K562 (cell line): ENCODE measurements around the gene FBXO48. TPM values are rescaled to one million over a fixed set of nuclear protein-coding genes. Genes with fewer than 3 reads are reported as not detected.

ENCODE experiments used
- ATAC-seq: fragments of 200-7000 bp; cut with Tn5 transposase; 3 replicates; pipeline ENCODE4 v1.9.1; 2020; ENCODE audit warnings: moderate library complexity
- BruUV-seq: library from RNA; stranded (reverse); fragments of 400-500 nt; replicated peaks from 2 replicates; lab custom pipeline; 2021; lab: Mats Ljungman, UMichigan
- CTCF ChIA-PET: fragments of 300-600 bp; formaldehyde crosslinking; extraction: SDS; loops from one replicate; lab custom pipeline; 2021; ENCODE audit warnings: low intra/inter-chr PET ratio; lab: Yijun Ruan, JAX
- POLR2A ChIA-PET: fragments of 300-600, 350-650 bp; sonication (Branson Sonifier 250); formaldehyde crosslinking; extraction: SDS; loops from one replicate; lab custom pipeline; 2021; ENCODE audit warnings: antibody characterized with exemption, inconsistent platforms; lab: Yijun Ruan, JAX
- DNase-seq, 4 experiments: peaks; one replicate each; pipeline versions ENCODE4 v3.0.0 to v3.0.0-alpha.2; 2011 to 2018; ENCODE audit warnings: low spot score in 3 of 4, mixed read lengths in 3 of 4; ENCODE audit errors: extremely low read depth in 1 of 4
- FAIRE-seq: peaks from 2 replicates; lab custom pipeline; 2011; peaks lifted over from hg19 to GRCh38; lab: Jason Lieb, UNC
- H2AFZ ChIP-seq: 2 replicates; pipeline ENCODE4 v1.6.0; 2011; ENCODE audit warnings: low read depth, low read length, control low read depth, inconsistent platforms
- H3K27ac ChIP-seq: fragments of 200-600 bp; 3 replicates; pipeline ENCODE4 v1.8.0; 2011; ENCODE audit warnings: low read depth, mild to moderate bottlenecking, control low read depth, inconsistent platforms, low read length, moderate library complexity, mixed read lengths; ENCODE audit errors: extremely low read depth
- H3K27me3 ChIP-seq, 2 experiments: fragments of 300-600 bp in 1 of 2; 2 replicates in 1 of 2; 3 replicates in 1 of 2; pipeline versions ENCODE4 v1.6.0 to v1.8.0; 2011; ENCODE audit warnings: inconsistent platforms in 2 of 2, low read length in 2 of 2, mild to moderate bottlenecking in 1 of 2, mixed read lengths in 1 of 2, moderate library complexity in 1 of 2; ENCODE audit not compliant: control insufficient read depth in 2 of 2, insufficient read depth in 2 of 2
- H3K36me3 ChIP-seq: fragments of 300-600 bp; 3 replicates; pipeline ENCODE4 v1.8.0; 2011; ENCODE audit warnings: mild to moderate bottlenecking, low read length, inconsistent platforms; ENCODE audit not compliant: control insufficient read depth, insufficient read depth
- H3K4me1 ChIP-seq, 2 experiments: fragments of 200-600 bp in 1 of 2; replicated peaks in 1 of 2; 2 replicates in 1 of 2; 3 replicates in 1 of 2; pipeline versions ENCODE4 v1.5.1 to v1.8.0; 2011; ENCODE audit warnings: inconsistent platforms in 2 of 2, low read length in 2 of 2, mild to moderate bottlenecking in 1 of 2, mixed read lengths in 1 of 2, moderate library complexity in 1 of 2; ENCODE audit not compliant: control insufficient read depth in 2 of 2, insufficient read depth in 2 of 2
- H3K4me2 ChIP-seq: 2 replicates; pipeline ENCODE4 v1.6.1; 2011; ENCODE audit warnings: low read length, control low read depth, inconsistent platforms, mixed read lengths; ENCODE audit not compliant: insufficient read depth
- H3K4me3 ChIP-seq: fragments of 200-600 bp; sonication (generic), shearing (Covaris generic); 2 replicates; pipeline ENCODE4 v1.5.1; 2016; ENCODE audit warnings: control low read depth, inconsistent platforms
- H3K79me2 ChIP-seq: fragments of 200-600 bp; 3 replicates; pipeline ENCODE4 v1.8.0; 2011; ENCODE audit warnings: low read length, inconsistent platforms; ENCODE audit not compliant: control insufficient read depth, insufficient read depth
- H3K9ac ChIP-seq, 2 experiments: 2 replicates each; pipeline versions ENCODE4 v1.6.0 to v1.6.1; 2011; ENCODE audit warnings: low read depth in 2 of 2, low read length in 2 of 2, control low read depth in 1 of 2, inconsistent platforms in 1 of 2, mild to moderate bottlenecking in 1 of 2, mixed read lengths in 1 of 2; ENCODE audit not compliant: insufficient read depth in 1 of 2
- H3K9me1 ChIP-seq: one replicate; pipeline ENCODE4 v1.6.0; 2011; ENCODE audit warnings: inconsistent platforms, mild to moderate bottlenecking, low read length, moderate library complexity; ENCODE audit not compliant: control insufficient read depth, insufficient read depth
- H3K9me3 ChIP-seq: replicated peaks from 2 replicates; pipeline ENCODE4 v1.5.1; 2011; ENCODE audit warnings: low read depth, low read length, inconsistent platforms; ENCODE audit not compliant: control insufficient read depth, insufficient read depth
- H4K20me1 ChIP-seq: replicated peaks from 2 replicates; pipeline ENCODE4 v1.6.1; 2011; ENCODE audit warnings: low read length, inconsistent platforms, mixed read lengths; ENCODE audit not compliant: control insufficient read depth, insufficient read depth
- ADNP ChIP-seq: fragments of 200-800 bp; sonication (Bioruptor generic); IDR thresholded peaks from 2 replicates; pipeline ENCODE4 v1.6.1; 2016; ENCODE audit warnings: missing genetic modification characterization, missing compliant biosample characterization
- CBX5 ChIP-seq: IDR thresholded peaks from 2 replicates; pipeline ENCODE4 v1.6.1; 2014; ENCODE audit warnings: low read depth, borderline replicate concordance
- ELF2 ChIP-seq: fragments of 250-450 bp; sonication (Bioruptor Pico); IDR thresholded peaks from 2 replicates; pipeline ENCODE4 v1.5.0; 2021; ENCODE audit warnings: mild to moderate bottlenecking
- FUS ChIP-seq: fragments of 200-400 bp; formaldehyde crosslinking; optimal IDR thresholded peaks from 2 replicates; pipeline ENCODE3; 2017; ENCODE audit warnings: low read depth, low read length
- HEY1 ChIP-seq: fragments of 250-450 bp; sonication (Bioruptor Pico); IDR thresholded peaks from 2 replicates; pipeline ENCODE4 v1.5.0; 2020; ENCODE audit warnings: mild to moderate bottlenecking, moderate library complexity, borderline replicate concordance
- HNRNPL ChIP-seq: fragments of 200-400 bp; formaldehyde crosslinking; IDR thresholded peaks from 2 replicates; pipeline ENCODE4 v1.6.1; 2017; ENCODE audit warnings: low read depth, mild to moderate bottlenecking, low read length
- IFI16 ChIP-seq: fragments of 250-450 bp; sonication (Bioruptor Pico); IDR thresholded peaks from 2 replicates; pipeline ENCODE4 v2.1.2; 2022; ENCODE audit warnings: mild to moderate bottlenecking, inconsistent platforms
- JUN ChIP-seq, 2 experiments: sonication (generic) in 1 of 2; formaldehyde crosslinking in 1 of 2; IDR thresholded peaks; 2 replicates each; pipeline versions ENCODE4 v1.6.1 to v1.8.0; 2012 to 2022; ENCODE audit warnings: borderline replicate concordance in 2 of 2, mild to moderate bottlenecking in 2 of 2, improper control_type of control experiment in 1 of 2, low read depth in 1 of 2, low read length in 1 of 2, missing genetic modification reagents in 1 of 2
- MTA1 ChIP-seq: fragments of 450-650 bp; IDR thresholded peaks from 2 replicates; pipeline ENCODE4 v1.6.1; 2017; ENCODE audit warnings: borderline replicate concordance
- RAD51 ChIP-seq: fragments of 450-650 bp; IDR thresholded peaks from 2 replicates; pipeline ENCODE4 v1.7.1; 2016; ENCODE audit warnings: low read depth, mild to moderate bottlenecking, borderline replicate concordance
- SMARCB1 ChIP-seq: IDR thresholded peaks from 2 replicates; pipeline ENCODE4 v1.6.1; 2011; ENCODE audit warnings: improper control_type of control experiment, low read depth; ENCODE audit not compliant: insufficient read length
- SREBF2 ChIP-seq: sonication (generic); formaldehyde crosslinking; IDR thresholded peaks from 2 replicates; pipeline ENCODE4 v1.4.0; 2020; ENCODE audit warnings: mild to moderate bottlenecking, missing genetic modification reagents
- TAF1 ChIP-seq: IDR thresholded peaks from 2 replicates; pipeline ENCODE4 v1.6.1; 2011; ENCODE audit warnings: mild to moderate bottlenecking, low read length, moderate library complexity; ENCODE audit not compliant: insufficient read depth, control insufficient read depth, severe bottlenecking; ENCODE audit errors: extremely low read depth
- TEAD1 ChIP-seq, 2 experiments: fragments of 450-650 bp in 1 of 2; sonication (generic) in 1 of 2; formaldehyde crosslinking; IDR thresholded peaks; 2 replicates each; pipeline versions ENCODE4 v1.4.0 to v1.8.0; 2020 to 2022; ENCODE audit warnings: mild to moderate bottlenecking in 2 of 2, missing genetic modification reagents in 1 of 2
- ZC3H4 ChIP-seq: sonication (generic); formaldehyde crosslinking; IDR thresholded peaks from 2 replicates; pipeline ENCODE4 v1.9.0; 2021; ENCODE audit warnings: missing genetic modification reagents, borderline replicate concordance
- ZNF121 ChIP-seq: sonication (generic); formaldehyde crosslinking; conservative IDR thresholded peaks from 2 replicates; pipeline ENCODE4 v1.8.0; 2022; ENCODE audit warnings: missing genetic modification reagents
- ZSCAN29 ChIP-seq: fragments of 450-650 bp; IDR thresholded peaks from 2 replicates; pipeline ENCODE4 v1.6.1; 2017
- WGBS: fragments of 100-300 bp; shearing (Covaris generic); methylation state at CpG from one replicate; pipeline ENCODE4 v1.1.6; 2016; ENCODE audit warnings: low coverage, mixed read lengths; ENCODE audit not compliant: insufficient coverage; ENCODE audit errors: missing lambda C conversion rate; 5-methylcytosine and 5-hydroxymethylcytosine counted together
- in situ Hi-C: fragments of 300-500 bp; cut with MboI; formaldehyde crosslinking; loops from 4 replicates; pipeline ENCODE4 v1.15.0; 2018; ENCODE audit warnings: inconsistent platforms, mixed read lengths
- intact Hi-C: fragments of 100-400 bp; cut with micrococcal nuclease; formaldehyde crosslinking; loops from 2 replicates; pipeline ENCODE4 v1.14.2; 2022
- polyA plus RNA-seq, 8 experiments: library from polyadenylated mRNA; depleted of rRNA in 4 of 8; stranded (reverse) in 5 of 8; unstranded in 3 of 8; fragments of >200 nt; fragmentation: Nextera tagmentation in 2 of 8; fragmentation: Illumina TruSeq in 1 of 8; extraction: Ambion mirVana in 2 of 8; extraction: Trizol in 1 of 8; gene quantifications; 2 replicates each; pipeline versions ENCODE4 v1.2.1 to v1.2.3, GENCODE V29; 2011 to 2014; ENCODE audit warnings: inconsistent platforms in 1 of 8, missing spikeins in 1 of 8
- total RNA-seq, 7 experiments: library from RNA; depleted of rRNA in 6 of 7; stranded (reverse); fragments of >200 nt in 6 of 7; fragmentation: Illumina TruSeq in 2 of 7; extraction: Trizol in 2 of 7; gene quantifications; 2 replicates each; pipeline versions ENCODE4 v1.2.1 to v1.2.3, GENCODE V29; 2011 to 2021; ENCODE audit warnings: low replicate concordance in 1 of 7
- TF ChIP-seq, protein P1 (sequence below): fragments of 250-450 bp; sonication (Bioruptor Pico); IDR thresholded peaks from 2 replicates; pipeline ENCODE4 v1.8.0; 2021; ENCODE audit warnings: borderline replicate concordance, mild to moderate bottlenecking, moderate library complexity; ENCODE audit not compliant: poor library complexity, severe bottlenecking
- TF ChIP-seq, protein P2 (sequence below): sonication (generic); formaldehyde crosslinking; IDR thresholded peaks from 2 replicates; pipeline ENCODE4 v1.9.0; 2022; ENCODE audit warnings: mild to moderate bottlenecking, missing genetic modification reagents

The FBXO48 gene
- total and polyA plus RNA-seq, 9 of the 15 experiments (the other 6 are each of a cell fraction or from before 2014, with no cell fraction given) = 0.36 to 1.8 (median 0.73) TPM

DNA sequence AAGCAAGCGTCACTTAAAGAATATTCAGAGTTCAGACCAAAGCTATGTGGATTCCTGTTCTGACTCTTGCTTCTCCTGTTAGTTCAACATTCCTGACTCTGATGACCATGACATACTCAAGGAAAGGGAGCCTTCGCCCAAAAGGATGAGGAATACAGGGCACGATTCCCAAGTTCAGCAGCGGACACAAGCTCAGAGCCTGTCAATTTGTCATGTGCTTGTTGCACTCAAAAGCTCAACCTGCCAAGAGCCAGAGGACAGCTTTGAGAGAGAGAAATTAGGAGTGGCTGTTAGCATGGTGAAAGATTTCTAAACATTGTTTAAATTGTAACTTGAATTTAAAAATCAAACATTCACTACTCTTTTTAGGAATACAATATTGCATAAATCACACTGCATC is 33.6 kb upstream of the FBXO48 start:
- intact Hi-C loops = no loop called here
- Histone ChIP-seq H3K4me3 (no peak overlapping the region), H3K9me3 (no peaks in the 10 kb centered on the region; the same call in none of the 2 replicates), H3K27ac (no peak overlapping the region), H3K9me1 (no peaks in the 10 kb centered on the region), H3K9ac (no peak overlapping the region), H2AFZ (no peak overlapping the region), H3K36me3 (no peaks in the 10 kb centered on the region), H3K4me1 (peaks cover 0 to 2% of the 10 kb centered on the region in 2 experiments; a peak in 2 of 5 replicates), H3K27me3 (no peaks in the 10 kb centered on the region), H3K4me2 (no peak overlapping the region), H3K79me2 (no peaks in the 10 kb centered on the region), H4K20me1 (no peaks in the 10 kb centered on the region)
- TF ChIP-seq HEY1 (CRISPR knock-in tag) (no peak), ADNP (tag) (no peak), JUN (IDR thresholded peaks at IDR 0.05; ENCODE audit: borderline replicate concordance, low read depth, low read length) (no peak), JUN (CRISPR knock-in tag; IDR thresholded peaks at IDR 0.05; ENCODE audit: borderline replicate concordance) (no peak), FUS (no peak), ZNF121 (CRISPR knock-in tag) (no peak), TAF1 (no peak), ZC3H4 (CRISPR knock-in tag) (no peak), HNRNPL (no peak), MTA1 (no peak), IFI16 (CRISPR knock-in tag) (no peak), RAD51 (no peak), SMARCB1 (no peak), SREBF2 (CRISPR knock-in tag) (no peak), TEAD1 (CRISPR knock-in tag; IDR thresholded peaks at IDR 0.05) (no peak), ELF2 (CRISPR knock-in tag) (no peak), ZSCAN29 (no peak), CBX5 (no peak)
- TF ChIP-seq, protein P1, sequence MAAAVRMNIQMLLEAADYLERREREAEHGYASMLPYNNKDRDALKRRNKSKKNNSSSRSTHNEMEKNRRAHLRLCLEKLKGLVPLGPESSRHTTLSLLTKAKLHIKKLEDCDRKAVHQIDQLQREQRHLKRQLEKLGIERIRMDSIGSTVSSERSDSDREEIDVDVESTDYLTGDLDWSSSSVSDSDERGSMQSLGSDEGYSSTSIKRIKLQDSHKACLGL = no peak
- TF ChIP-seq, protein P2, sequence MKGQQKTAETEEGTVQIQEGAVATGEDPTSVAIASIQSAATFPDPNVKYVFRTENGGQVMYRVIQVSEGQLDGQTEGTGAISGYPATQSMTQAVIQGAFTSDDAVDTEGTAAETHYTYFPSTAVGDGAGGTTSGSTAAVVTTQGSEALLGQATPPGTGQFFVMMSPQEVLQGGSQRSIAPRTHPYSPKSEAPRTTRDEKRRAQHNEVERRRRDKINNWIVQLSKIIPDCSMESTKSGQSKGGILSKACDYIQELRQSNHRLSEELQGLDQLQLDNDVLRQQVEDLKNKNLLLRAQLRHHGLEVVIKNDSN (CRISPR knock-in tag) = no peak
- ChIA-PET CTCF (no interaction called here), POLR2A (interaction anchor here (0.7 to 0.8 kb wide), 2 partner anchors 145 to 438 kb away, joined by 3 read pairs; partner anchors contain the start of gene C1D)
- no peak for FAIRE-seq
- in situ Hi-C loops = no loop called here
- 64% methylated on average over 4 of the region's 4 CpGs for WGBS
- ATAC-seq = no peak
- DNase-seq = no peak
- no TSS peak for BruUV-seq
